Endometrial microvascular endothelial cells (primary cell): ENCODE results near the gene HOMER2. TPM values are rescaled to one million over a fixed set of nuclear protein-coding genes. Genes with fewer than 3 reads are reported as not detected.
"Not testable (repeated sequence)": the region's sequence is repeated elsewhere in the genome, so short reads cannot be mapped to it uniquely, and the experiment has no call there.

Experiments
- in situ Hi-C: cut with HindIII; loops from 2 replicates; pipeline ENCODE4 v1.10.0; 2017; ENCODE audit warnings: low sequenced_read_pairs, low pct_unique_long_range_greater_than_20kb; ENCODE audit errors: inconsistent ontology term
- total RNA-seq: library from RNA; depleted of rRNA; stranded (reverse); fragments of >200 nt; gene quantifications from one replicate; pipeline ENCODE4 v1.2.3, GENCODE V29; 2015; ENCODE audit errors: inconsistent ontology term

Gene HOMER2
- total RNA-seq, 1 donor from 2014 or later = 0.09 TPM

DNA sequence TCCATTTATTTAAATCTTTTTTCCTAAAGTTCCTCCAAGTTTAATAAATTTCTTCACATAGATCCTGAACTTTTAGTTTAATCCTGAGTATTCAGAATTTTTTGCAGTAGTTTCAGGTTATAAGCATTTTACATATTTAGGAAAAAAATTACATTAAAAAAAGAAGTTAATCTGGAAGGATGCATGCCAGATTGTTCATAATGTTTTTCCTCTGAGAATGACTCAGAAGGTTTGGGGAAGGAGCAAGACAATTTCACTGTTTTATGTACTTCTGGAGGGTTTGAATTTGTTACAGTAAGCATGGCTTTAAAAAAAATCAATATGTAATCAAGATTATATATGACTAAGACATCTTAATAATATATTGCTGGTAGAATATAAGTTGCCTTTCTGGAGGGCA, 130.7 kb downstream of the HOMER2 start:
- in situ Hi-C loops = not testable (repeated sequence)

- in situ Hi-C loops = not testable (repeated sequence)
Measured at GRCh38 chr15:82821396-82821795, 131.1 kb downstream of the HOMER2 start.

DNA sequence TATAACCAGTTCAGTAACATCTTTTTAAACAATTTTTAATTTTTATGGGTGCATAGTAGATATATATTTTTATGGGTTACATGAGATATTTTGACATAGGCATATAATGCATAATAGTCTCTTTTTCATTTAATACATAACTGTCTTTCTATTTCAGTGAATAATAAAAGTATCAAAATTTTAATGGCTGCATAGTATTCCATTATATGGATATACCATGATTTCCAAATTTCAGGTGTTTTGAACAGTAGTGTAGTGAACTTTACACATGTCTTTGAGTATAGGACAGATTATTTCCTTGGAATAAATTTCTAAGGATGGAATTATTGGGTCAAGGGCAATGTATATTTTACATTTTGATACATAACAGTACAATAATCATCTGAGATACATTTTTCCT, 132.4 kb downstream of the HOMER2 start:
- in situ Hi-C loops = no loop called here

DNA sequence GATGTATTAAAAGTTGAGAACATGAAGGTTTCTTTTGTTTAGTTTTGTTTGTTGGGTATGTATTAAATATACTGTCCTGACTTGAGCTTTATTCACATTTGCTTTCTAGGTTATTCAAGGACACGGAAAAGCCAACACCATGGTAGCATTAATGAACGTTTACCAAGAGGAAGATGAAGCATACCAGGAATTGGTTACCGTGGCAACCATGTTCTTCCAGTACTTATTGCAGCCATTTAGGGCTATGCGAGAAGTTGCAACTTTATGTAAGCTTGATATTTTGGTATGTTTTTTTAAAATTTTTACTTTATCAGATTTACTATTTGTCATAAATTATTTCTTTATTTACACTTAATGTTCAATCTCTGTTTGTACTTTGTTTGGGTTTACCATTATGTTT, 139.5 kb downstream of the HOMER2 start:
- in situ Hi-C loops = no loop called here

DNA sequence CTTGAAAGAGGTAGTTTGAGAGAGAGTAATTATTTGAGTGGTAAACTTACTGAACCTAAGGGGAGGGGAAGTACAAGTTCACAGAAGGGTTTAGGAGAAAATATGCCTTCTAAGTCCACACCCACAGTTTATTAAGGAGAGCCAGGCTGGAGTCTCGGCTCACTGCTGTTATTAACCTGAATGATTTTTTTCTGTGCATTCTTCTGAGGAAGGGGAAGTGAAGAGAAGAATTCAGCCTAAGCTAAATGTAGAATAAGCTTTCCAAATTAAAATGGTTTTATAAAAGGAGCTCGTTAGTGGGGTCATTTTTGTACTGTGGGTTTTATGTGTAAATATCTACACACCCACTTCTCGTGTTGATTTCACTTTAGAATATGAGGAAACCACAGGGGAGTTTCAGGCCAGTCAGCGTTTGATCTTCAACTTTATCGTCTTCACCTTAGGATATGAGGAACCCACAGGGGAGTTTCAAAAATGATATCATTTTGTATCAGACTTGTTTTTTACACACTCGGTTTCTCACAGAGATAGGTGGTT, 141.6 kb downstream of the HOMER2 start:
- in situ Hi-C loops = no loop called here

DNA sequence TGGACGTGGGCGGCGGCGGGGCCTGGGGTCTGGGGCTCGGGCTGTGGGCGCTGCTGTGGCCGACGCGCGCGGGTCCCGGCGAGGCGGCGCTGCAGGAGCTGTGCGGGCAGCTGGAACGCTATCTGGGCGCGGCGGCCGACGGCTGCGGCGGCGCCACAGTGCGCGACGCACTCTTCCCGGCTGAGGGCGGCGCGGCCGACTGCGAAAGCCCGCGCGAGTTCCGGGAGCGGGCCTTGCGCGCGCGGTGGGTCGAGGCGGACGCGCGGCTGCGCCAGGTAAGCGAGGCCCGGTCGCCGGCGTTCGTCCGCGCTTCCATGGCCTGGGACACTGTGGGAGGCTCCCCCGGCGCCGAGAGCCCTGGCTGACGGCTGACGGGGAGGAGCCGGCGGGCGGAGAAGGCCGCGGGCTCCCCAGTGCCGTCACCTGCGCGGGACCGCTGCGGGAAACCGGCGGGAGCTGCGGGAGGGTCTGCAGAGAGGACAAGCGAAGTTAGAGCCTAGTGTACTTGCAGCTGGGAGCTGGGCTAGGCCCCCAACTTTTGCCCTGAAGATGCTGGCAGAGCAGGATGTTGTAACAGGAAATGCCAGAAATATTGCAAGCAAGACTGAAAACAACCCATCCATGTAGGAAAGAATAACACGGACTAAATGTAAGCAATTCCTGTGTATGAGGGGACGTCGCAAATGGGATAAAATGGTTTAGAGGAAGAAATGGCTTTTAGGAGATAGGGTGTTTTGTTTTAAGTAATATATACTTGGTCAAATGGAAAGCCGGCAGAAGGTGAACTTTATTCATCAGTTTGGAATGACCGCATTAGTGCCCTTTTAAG, 142.2 kb downstream of the HOMER2 start:
- in situ Hi-C loops = no loop called here

GRCh38 chr15:82809308-82810060, 143.0 kb downstream of the HOMER2 start, which contains the start of gene WHAMM:
WHAMM (plus strand) TSS chr15:82809628; CDS start chr15:82809727, 99 bp downstream.
- in situ Hi-C loops = no loop called here

GRCh38 chr15:82808634-82809041, 143.9 kb downstream of the HOMER2 start:
- in situ Hi-C loops = no loop called here

DNA sequence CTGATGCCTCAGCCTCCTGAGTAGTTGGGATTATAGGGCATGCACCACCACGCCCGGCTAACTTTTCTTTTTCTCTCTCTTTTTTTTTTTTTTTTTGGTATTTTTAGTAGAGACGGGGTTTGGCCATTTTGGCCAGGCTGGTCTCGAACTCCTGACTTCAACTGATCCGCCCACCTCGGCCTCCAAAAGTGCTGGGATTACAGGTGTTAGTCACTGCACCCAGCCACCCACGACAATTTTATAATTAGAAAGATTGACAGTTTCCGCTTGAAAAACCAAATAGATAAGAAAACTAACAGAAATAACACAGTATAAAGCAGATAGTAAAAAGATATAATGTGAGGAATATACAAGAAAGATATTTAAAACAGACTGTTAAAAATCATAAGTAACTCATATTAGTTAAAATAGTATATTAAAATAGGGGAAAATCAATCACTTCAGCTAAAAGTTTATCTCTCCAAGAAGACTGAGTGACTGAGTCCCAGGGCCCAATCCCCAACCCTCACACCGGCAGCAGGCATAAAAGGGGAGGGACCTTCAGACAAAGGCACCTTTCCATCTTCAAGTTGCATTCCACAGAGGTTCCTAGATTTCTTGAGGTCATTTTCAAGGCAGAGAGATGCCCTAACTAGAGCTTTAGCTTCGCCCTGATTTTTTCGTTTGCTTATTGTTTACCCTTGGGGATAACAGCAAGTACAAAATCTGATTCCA, 144.4 kb downstream of the HOMER2 start:
- in situ Hi-C loops = no loop called here

- in situ Hi-C loops = no loop called here
Measured at GRCh38 chr15:82805994-82806406, 146.5 kb downstream of the HOMER2 start, which contains the start of gene FSD2. FSD2 (minus strand) TSS chr15:82806069; CDS start chr15:82787390, 18,679 bp downstream.

- in situ Hi-C loops = no loop called here
Measured at GRCh38 chr15:82804575-82804949, 148.0 kb downstream of the HOMER2 start.

- in situ Hi-C loops = no loop called here
Measured at GRCh38 chr15:82803793-82804574, 148.5 kb downstream of the HOMER2 start.

GRCh38 chr15:82802497-82802896, 150.0 kb downstream of the HOMER2 start:
- in situ Hi-C loops = no loop called here

DNA sequence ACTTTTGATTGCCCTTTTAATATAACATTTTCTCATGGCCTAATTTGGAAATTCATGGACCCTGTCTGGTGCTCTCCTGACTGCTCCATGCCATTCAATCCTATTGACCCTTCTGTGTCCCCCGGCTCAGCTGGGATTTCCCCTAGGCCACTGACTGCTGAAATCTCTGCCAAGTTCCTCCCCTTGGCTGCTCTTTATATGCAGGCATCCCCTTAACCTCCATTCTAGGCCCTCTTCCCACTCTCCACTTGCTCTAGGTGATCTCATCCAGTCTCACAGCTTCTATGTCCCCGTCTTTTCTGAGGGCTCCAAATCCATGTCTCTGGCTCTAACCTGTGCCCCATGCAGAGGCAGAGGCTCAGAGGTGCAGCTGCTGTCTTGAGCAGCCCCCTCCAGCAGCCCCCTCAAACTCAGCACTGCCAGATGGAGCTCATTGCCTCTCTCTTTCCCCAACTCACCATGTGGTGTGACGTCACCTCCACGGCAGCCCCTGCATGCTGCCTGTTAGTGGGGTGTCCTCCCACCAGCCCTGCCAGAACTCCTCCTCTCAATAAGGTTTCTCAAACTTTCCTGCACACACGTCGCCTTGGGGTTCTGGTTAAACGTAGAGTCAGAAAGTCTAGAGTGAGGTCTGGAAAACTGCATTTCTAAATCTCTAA, 153.2 kb downstream of the HOMER2 start:
- in situ Hi-C loops = no loop called here
